GM10266 (cell line): ENCODE results near the gene ITGAX.
A peak's percentile ranks its signal among the peaks of the same experiment; 100 is the strongest.

ENCODE experiments used
- DNase-seq: peaks from one replicate; pipeline ENCODE4 v3.0.0; 2012; ENCODE audit errors: extremely low spot score
- TF ChIP-seq, protein P1 (sequence below): IDR thresholded peaks from 2 replicates; pipeline ENCODE4 v1.5.1; 2012; ENCODE audit warnings: mild to moderate bottlenecking, low read depth; ENCODE audit not compliant: control insufficient read depth, insufficient read depth; ENCODE audit errors: missing control alignments

Gene ITGAX

GRCh38 chr16:31328322-31329052 is 26.5 kb upstream of the ITGAX start:
- TF ChIP-seq, protein P1, sequence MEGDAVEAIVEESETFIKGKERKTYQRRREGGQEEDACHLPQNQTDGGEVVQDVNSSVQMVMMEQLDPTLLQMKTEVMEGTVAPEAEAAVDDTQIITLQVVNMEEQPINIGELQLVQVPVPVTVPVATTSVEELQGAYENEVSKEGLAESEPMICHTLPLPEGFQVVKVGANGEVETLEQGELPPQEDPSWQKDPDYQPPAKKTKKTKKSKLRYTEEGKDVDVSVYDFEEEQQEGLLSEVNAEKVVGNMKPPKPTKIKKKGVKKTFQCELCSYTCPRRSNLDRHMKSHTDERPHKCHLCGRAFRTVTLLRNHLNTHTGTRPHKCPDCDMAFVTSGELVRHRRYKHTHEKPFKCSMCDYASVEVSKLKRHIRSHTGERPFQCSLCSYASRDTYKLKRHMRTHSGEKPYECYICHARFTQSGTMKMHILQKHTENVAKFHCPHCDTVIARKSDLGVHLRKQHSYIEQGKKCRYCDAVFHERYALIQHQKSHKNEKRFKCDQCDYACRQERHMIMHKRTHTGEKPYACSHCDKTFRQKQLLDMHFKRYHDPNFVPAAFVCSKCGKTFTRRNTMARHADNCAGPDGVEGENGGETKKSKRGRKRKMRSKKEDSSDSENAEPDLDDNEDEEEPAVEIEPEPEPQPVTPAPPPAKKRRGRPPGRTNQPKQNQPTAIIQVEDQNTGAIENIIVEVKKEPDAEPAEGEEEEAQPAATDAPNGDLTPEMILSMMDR: no peak
- DNase-seq: no peak

GRCh38 chr16:31329671-31330552 is 25.1 kb upstream of the ITGAX start:
- peak; percentile 2 for DNase-seq
- TF ChIP-seq, protein P1: no peak

- TF ChIP-seq, protein P1: no peak
- DNase-seq: no peak
These were observed 24.5 kb upstream of the ITGAX start for GRCh38 chr16:31330553-31330890.

DNA sequence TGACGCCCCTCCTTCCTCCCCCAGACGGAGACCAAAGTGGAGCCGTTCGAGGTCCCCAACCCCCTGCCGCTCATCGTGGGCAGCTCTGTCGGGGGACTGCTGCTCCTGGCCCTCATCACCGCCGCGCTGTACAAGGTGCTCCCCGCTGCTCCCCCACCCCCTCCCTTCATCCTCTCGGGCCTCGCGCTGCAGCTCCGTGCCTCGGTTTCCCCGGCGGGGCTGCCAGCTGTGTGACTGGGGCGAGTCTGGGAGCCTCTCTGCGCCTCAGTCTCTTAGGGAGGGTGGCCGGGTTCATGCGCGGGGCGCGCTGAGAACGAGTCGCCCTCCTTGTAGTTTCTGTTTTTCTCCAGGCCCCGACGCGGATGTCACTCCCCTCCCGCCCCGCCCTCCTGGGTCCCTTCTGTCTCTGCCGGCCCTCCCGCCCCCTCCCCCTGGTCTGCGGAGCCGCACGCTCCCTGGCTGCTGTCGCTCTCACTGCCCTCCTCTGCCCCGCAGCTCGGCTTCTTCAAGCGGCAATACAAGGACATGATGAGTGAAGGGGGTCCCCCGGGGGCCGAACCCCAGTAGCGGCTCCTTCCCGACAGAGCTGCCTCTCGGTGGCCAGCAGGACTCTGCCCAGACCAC is 23.7 kb upstream of the ITGAX start:
- peak; percentile 31 for DNase-seq
- TF ChIP-seq, protein P1: no peak

- TF ChIP-seq, protein P1: no peak
- peak; percentile 1 for DNase-seq
These were observed 23.1 kb upstream of the ITGAX start for GRCh38 chr16:31331807-31332301.

DNA sequence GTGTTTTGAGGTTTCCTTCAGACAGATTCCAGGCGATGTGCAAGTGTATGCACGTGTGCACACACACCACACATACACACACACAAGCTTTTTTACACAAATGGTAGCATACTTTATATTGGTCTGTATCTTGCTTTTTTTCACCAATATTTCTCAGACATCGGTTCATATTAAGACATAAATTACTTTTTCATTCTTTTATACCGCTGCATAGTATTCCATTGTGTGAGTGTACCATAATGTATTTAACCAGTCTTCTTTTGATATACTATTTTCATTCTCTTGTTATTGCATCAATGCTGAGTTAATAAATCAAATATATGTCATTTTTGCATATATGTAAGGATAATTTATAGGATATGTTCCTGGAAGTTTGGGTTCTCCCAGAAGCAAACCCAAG is 22.4 kb upstream of the ITGAX start:
- no peak for DNase-seq
- TF ChIP-seq, protein P1: no peak
